Astrocyte of the spinal cord (primary cell): ENCODE measurements around the gene RPL13.

Source experiments
- DNase-seq: peaks from one replicate; pipeline ENCODE4 v3.0.0; 2011; ENCODE audit warnings: low read depth, low spot score
- H3K4me3 ChIP-seq: 2 replicates; pipeline ENCODE4 v1.5.1; 2011; ENCODE audit warnings: low read depth, mild to moderate bottlenecking, low read length, moderate library complexity
- in situ Hi-C: cut with HindIII; loops from 2 replicates; pipeline ENCODE4 v1.10.0; 2017; ENCODE audit warnings: low sequenced_read_pairs
- TF ChIP-seq, protein P1 (sequence below): IDR thresholded peaks from 2 replicates; pipeline ENCODE4 v1.5.1; 2012; ENCODE audit warnings: low read depth, mild to moderate bottlenecking, low read length, inconsistent platforms

Gene RPL13

DNA sequence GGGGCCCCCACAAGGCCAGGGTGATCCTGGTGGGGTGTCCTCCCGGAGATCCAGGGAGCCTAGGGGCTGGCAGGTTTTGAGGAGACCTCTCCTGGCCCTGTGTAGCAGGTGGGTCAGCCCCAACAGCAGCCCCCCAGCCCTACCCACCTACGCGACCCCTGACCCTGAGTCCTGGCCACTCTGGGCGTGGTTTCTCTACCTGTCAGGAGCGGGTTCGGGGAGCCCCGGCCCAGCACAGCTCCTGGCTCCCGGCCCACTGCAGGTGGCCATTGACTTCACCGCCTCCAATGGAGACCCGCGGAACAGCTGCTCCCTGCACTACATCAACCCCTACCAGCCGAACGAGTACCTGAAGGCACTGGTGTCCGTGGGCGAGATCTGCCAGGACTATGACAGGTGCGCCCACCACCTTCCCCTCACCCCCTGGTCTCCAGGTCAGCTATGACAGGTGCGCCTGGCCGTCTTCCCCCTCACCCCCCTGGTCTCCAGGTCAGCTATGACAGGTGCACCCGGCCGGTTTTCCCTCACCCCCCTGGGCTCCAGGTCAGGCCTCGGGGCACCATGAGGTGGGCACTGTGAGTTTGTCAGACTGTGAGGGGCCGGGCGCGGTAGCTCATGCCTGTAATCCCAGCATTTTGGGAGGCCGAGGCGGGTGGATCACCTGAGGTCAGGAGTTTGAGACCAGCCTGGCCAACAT lies 28.1 kb downstream of the RPL13 start:
- in situ Hi-C loops = no loop called here
- no peak for DNase-seq
- no peak overlapping the region for H3K4me3 ChIP-seq
- TF ChIP-seq, protein P1, sequence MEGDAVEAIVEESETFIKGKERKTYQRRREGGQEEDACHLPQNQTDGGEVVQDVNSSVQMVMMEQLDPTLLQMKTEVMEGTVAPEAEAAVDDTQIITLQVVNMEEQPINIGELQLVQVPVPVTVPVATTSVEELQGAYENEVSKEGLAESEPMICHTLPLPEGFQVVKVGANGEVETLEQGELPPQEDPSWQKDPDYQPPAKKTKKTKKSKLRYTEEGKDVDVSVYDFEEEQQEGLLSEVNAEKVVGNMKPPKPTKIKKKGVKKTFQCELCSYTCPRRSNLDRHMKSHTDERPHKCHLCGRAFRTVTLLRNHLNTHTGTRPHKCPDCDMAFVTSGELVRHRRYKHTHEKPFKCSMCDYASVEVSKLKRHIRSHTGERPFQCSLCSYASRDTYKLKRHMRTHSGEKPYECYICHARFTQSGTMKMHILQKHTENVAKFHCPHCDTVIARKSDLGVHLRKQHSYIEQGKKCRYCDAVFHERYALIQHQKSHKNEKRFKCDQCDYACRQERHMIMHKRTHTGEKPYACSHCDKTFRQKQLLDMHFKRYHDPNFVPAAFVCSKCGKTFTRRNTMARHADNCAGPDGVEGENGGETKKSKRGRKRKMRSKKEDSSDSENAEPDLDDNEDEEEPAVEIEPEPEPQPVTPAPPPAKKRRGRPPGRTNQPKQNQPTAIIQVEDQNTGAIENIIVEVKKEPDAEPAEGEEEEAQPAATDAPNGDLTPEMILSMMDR = no peak

DNA sequence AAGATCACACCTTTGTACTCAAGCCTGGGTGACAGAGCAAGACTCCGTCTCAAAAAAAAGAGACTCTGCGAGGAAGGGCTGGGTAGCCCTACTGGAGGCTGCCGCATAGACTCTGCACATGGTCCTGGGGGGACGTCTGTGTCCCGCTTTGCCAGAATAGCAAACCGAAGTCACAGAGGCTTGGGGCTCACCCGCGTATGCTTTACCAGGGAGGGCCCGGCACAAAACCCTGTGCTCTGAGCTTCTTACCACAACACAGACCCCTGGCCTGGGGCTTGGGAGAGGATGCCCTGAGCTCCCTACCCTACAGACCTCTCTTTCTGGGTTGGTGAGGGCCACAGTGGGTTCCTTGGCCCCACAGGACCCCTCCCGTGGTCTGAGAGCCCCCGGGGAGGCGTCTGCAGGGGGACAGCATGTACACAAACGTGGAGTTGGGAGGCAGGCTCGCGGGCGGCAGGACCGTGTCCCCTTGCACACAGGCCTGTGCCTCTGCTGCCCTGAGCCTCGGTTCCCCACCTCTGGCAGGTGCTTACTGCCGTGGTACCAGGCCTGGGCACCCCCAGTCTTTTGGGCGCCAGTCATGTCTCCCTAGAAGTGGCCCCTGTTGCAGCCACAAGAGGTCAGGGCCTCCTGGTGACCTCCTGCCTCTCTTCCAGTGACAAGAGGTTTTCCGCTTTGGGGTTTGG lies 28.9 kb downstream of the RPL13 start:
- H3K4me3 ChIP-seq = no peak overlapping the region
- in situ Hi-C loops = no loop called here
- TF ChIP-seq, protein P1 = no peak
- no peak for DNase-seq

DNA sequence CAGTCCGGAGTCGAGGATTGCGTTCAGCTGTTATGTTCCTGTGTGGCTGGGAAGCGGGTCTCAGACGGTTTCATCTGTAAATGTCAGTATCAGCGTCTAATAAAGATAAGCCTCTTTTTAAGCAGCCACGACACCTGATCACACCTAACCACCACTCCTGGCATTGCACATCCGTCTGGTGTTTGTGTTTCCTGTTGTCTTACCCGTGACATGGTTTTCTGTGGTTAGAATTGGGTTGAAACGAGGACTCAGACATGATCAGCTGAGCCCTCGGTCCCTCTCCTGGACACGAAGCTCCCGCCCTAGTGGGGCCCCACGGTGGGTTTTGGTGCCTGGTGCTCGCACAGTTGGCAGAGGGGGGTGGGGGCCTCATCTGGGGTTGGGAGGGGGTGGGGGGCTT lies 33.4 kb downstream of the RPL13 start:
- in situ Hi-C loops = no loop called here
- DNase-seq = no peak
- no peak overlapping the region for H3K4me3 ChIP-seq
- TF ChIP-seq, protein P1 = no peak

DNA sequence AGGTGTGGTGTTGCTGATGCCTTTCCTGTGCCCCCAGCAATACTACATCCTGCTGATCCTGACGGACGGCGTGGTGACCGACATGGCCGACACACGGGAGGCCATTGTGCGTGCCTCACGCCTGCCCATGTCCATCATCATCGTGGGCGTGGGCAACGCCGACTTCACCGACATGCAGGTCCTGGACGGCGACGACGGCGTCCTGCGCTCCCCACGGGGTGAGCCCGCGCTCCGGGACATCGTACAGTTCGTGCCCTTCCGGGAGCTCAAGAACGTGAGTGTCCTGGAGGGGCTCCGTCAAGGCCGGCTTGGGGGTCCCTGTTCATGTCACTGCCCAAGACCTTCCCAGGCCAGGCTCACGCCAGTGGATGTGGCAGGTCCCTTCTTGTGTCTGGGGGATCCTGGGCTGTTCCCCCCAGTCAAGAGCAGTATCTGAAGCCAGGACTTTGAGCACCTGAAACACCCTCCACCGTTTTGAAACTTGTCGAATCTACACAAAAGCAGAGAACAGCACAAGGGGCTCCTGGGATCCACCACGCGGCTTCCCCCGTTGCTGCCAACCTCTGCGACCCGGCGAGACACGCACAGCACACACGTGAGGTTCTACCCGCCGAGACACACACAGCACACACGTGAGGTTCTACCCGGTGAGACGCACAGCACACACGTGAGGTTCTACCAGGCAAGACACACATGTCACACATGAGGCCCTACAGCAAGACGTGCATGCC lies 35.0 kb downstream of the RPL13 start:
- H3K4me3 ChIP-seq = no peak overlapping the region
- in situ Hi-C loops = no loop called here
- TF ChIP-seq, protein P1 = no peak
- DNase-seq = no peak

DNA sequence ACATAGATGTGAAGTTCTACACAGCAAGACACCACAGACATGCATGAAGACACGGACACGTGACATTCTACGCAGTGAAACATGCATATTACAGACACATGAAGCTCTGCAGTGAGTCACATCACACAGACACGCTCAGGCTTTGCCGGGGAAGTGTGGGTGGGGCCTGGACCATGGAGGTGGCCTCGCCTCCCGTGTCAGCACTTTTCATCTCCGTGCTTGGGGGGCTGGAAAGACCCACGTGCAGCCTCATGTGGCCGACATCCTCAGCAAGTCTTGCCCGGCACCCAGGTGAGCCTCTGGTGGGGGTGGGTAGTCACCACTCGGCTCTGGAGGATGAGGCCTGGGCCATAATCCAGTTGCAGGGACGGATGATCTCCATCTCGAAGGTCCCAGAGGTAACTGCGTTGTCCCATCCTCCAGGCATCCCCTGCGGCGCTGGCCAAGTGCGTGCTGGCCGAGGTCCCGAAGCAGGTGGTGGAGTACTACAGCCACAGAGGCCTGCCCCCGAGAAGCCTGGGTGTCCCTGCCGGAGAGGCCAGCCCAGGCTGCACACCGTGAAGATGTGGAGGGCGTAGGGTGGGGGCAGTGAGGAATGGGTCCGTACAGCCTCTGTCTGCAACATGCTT lies 35.7 kb downstream of the RPL13 start:
- TF ChIP-seq, protein P1 = no peak
- in situ Hi-C loops = no loop called here
- H3K4me3 ChIP-seq = no peak overlapping the region
- no peak for DNase-seq

DNA sequence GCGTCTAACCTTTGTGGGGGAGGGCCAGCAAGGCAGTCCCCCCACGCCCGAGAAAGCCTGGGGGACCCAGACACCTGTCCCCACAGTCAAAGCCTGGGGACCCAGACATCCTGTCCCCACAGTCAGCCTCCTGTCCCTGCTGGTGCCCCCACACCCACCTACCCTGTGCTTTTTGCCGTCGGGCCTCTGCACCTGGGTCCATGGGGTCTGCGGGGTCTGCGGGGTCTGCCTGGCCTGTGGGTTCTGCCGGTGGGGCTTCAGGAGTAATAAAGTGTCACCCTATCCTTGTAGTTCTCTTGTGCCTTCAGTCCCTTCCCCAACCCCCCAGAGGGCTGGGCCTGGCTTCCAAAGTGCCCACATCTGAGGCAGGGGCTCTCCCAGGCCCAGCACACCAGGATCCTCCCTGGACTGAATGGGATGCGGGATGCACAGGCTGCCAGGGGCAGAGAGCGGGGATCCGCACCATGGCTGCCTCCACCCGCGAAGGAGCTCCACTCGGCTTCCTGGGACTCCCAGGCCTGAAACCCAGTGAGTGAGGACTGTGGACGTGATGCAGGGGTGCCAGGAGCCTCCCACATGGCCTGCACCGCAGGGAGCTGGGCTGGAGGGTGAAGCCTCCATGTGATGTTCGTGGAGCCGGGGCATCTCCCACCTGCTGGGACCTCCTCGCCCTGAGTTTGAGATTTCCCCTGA lies 36.6 kb downstream of the RPL13 start:
- no peak overlapping the region for H3K4me3 ChIP-seq
- in situ Hi-C loops = no loop called here
- TF ChIP-seq, protein P1 = no peak
- DNase-seq = no peak
